GM12878 (cell line): Measurements from ENCODE around the gene ANKRD33. TPM values are rescaled to one million over a fixed set of nuclear protein-coding genes. Genes with fewer than 3 reads are reported as not detected.

Experiments used
- ATAC-seq: fragments of 200-7000 bp; cut with Tn5 transposase; 3 replicates; pipeline ENCODE4 v1.9.1; 2020; ENCODE audit warnings: mild to moderate bottlenecking, moderate library complexity
- BruUV-seq: library from RNA; stranded (reverse); fragments of 400-500 nt; replicated peaks from 2 replicates; lab custom pipeline; 2021; lab: Mats Ljungman, UMichigan
- CTCF ChIA-PET: fragments of 300-600 bp; sonication (Branson Sonifier 250); formaldehyde crosslinking; extraction: SDS; loops from one replicate; lab custom pipeline; 2021; ENCODE audit warnings: inconsistent platforms; lab: Yijun Ruan, JAX
- POLR2A ChIA-PET: fragments of 350-600 bp; formaldehyde crosslinking; extraction: SDS; loops from one replicate; lab custom pipeline; 2021; ENCODE audit warnings: inconsistent platforms; lab: Charles Lee
- RAD21 ChIA-PET: fragments of 300-600 bp; sonication (Branson Sonifier 250); formaldehyde crosslinking; loops from one replicate; lab custom pipeline; 2023; ENCODE audit warnings: antibody characterized with exemption; ENCODE audit not compliant: unreplicated experiment; lab: Charles Lee
- SMC1A ChIA-PET: fragments of 300-600 bp; sonication (Branson Sonifier 250); formaldehyde crosslinking; loops from one replicate; lab custom pipeline; 2023; ENCODE audit not compliant: unreplicated experiment, uncharacterized antibody; lab: Charles Lee
- DNase-seq: peaks from one replicate; pipeline ENCODE4 v3.0.0-alpha.2; 2011; ENCODE audit warnings: low read depth, low spot score
- FAIRE-seq: peaks from 3 replicates; lab custom pipeline; 2011; peaks lifted over from hg19 to GRCh38; lab: Jason Lieb, UNC
- H2AFZ ChIP-seq: 2 replicates; pipeline ENCODE4 v1.6.0; 2011; ENCODE audit warnings: low read depth, low read length, control low read depth; ENCODE audit not compliant: control insufficient read depth
- H3K27ac ChIP-seq: 2 replicates; pipeline ENCODE4 v1.5.1; 2011; ENCODE audit warnings: control low read depth; ENCODE audit not compliant: control insufficient read depth, insufficient read depth
- H3K27me3 ChIP-seq, 2 experiments: replicated peaks in 1 of 2; 2 replicates each; pipeline versions ENCODE4 v1.6.0 to v1.6.1; 2011; ENCODE audit warnings: low read length in 1 of 2; ENCODE audit not compliant: control insufficient read depth in 2 of 2, insufficient read depth in 2 of 2
- H3K36me3 ChIP-seq, 2 experiments: 2 replicates each; pipeline ENCODE4 v1.5.1; 2011; ENCODE audit warnings: low read length in 1 of 2; ENCODE audit not compliant: control insufficient read depth in 2 of 2, insufficient read depth in 2 of 2
- H3K4me1 ChIP-seq: 2 replicates; pipeline ENCODE4 v1.6.1; 2011; ENCODE audit warnings: mild to moderate bottlenecking, low read length, moderate library complexity, mixed read lengths; ENCODE audit not compliant: control insufficient read depth, insufficient read depth
- H3K4me2 ChIP-seq: 2 replicates; pipeline ENCODE4 v1.6.0; 2011; ENCODE audit warnings: control low read depth; ENCODE audit not compliant: control insufficient read depth, insufficient read depth
- H3K4me3 ChIP-seq: fragments of 200-600 bp; sonication (generic); 2 replicates; pipeline ENCODE4 v1.5.1; 2016
- H3K79me2 ChIP-seq: 2 replicates; pipeline ENCODE4 v1.6.0; 2011; ENCODE audit warnings: low read length; ENCODE audit not compliant: control insufficient read depth, insufficient read depth
- H3K9ac ChIP-seq: 2 replicates; pipeline ENCODE4 v1.8.0; 2011; ENCODE audit warnings: low read length, control low read depth, mixed read lengths; ENCODE audit not compliant: control insufficient read depth, insufficient read depth
- H3K9me3 ChIP-seq: replicated peaks from 3 replicates; pipeline ENCODE4 v1.5.1; 2011; ENCODE audit warnings: mild to moderate bottlenecking, low read length; ENCODE audit not compliant: control insufficient read depth, insufficient read depth
- H4K20me1 ChIP-seq: 2 replicates; pipeline ENCODE4 v1.6.0; 2011; ENCODE audit not compliant: control insufficient read depth, insufficient read depth
- ZNF592 ChIP-seq: fragments of 450-650 bp; IDR thresholded peaks from 2 replicates; pipeline ENCODE4 v1.6.1; 2017; ENCODE audit warnings: mild to moderate bottlenecking, moderate library complexity
- WGBS: methylation state at CpG from one replicate; pipeline ENCODE4 v1.1.6; 2016; ENCODE audit warnings: low lambda C conversion rate; ENCODE audit not compliant: insufficient replicate concordance, insufficient coverage; ENCODE audit errors: missing lambda C conversion rate; 5-methylcytosine and 5-hydroxymethylcytosine counted together
- in situ Hi-C: fragments of 300-500 bp; cut with MboI; formaldehyde crosslinking; loops from 9 replicates; pipeline ENCODE4 v1.14.3; 2018; ENCODE audit warnings: mixed read lengths
- intact Hi-C: fragments of 100-400 bp; cut with micrococcal nuclease; formaldehyde crosslinking; loops from one replicate; pipeline ENCODE4 v1.14.2; 2022; ENCODE audit not compliant: unreplicated experiment
- polyA plus RNA-seq, 11 experiments: library from polyadenylated mRNA; depleted of rRNA in 4 of 11; unstranded in 6 of 11; stranded (reverse) in 5 of 11; fragments of >200 nt; fragmentation: Nextera tagmentation in 4 of 11; fragmentation: Illumina TruSeq in 1 of 11; extraction: Ambion mirVana in 4 of 11; extraction: Trizol in 1 of 11; gene quantifications; 1 replicate in 1 of 11; 2 replicates in 10 of 11; pipeline versions ENCODE4 v1.2.1 to v1.2.3, GENCODE V29; 2011 to 2016; ENCODE audit warnings: inconsistent platforms in 2 of 11, missing spikeins in 2 of 11, low read depth in 1 of 11
- total RNA-seq, 4 experiments: library from RNA; depleted of rRNA in 3 of 4; stranded (reverse); fragments of >200 nt in 3 of 4; fragmentation: Illumina TruSeq in 1 of 4; extraction: Trizol in 1 of 4; gene quantifications; 2 replicates each; pipeline versions ENCODE4 v1.2.1 to v1.2.3, GENCODE V29; 2013 to 2021

ANKRD33 gene
- total and polyA plus RNA-seq, 10 of the 15 experiments (the other 5 are each of a cell fraction or from before 2014, with no cell fraction given): not detected

GRCh38 chr12:51873251-51873994, 14.5 kb upstream of the ANKRD33 start:
- SMC1A ChIA-PET: no interaction called here
- Histone ChIP-seq H3K4me3 (no peak overlapping the region), H3K27me3 (peaks cover 3 to 6% of the 10 kb centered on the region in 2 experiments), H3K79me2 (no peaks in the 10 kb centered on the region), H3K27ac (no peak overlapping the region), H4K20me1 (no peaks in the 10 kb centered on the region), H3K4me2 (no peak overlapping the region), H3K9me3 (no peaks in the 10 kb centered on the region), H3K4me1 (no peaks in the 10 kb centered on the region), H2AFZ (no peak overlapping the region), H3K36me3 (no peaks in the 10 kb centered on the region), H3K9ac (no peak overlapping the region)
- ATAC-seq: no peak
- WGBS: 40% methylated on average over 8 of the region's 8 CpGs
- RAD21 ChIA-PET: no interaction called here
- POLR2A ChIA-PET: no interaction called here
- CTCF ChIA-PET: interaction anchor here (0.6 to 1.9 kb wide), 3 partner anchors 48 to 452 kb away, joined by 3 to 5 read pairs (median 3); no protein-coding TSS in a partner anchor
- in situ Hi-C loops (loop anchor here (10.0 kb wide), 1 partner anchor 449 kb away; the partner anchor contains the start of gene SLC4A8), intact Hi-C loops (loop anchor here (10.0 kb wide), 1 partner anchor 339 kb away; no protein-coding TSS in a partner anchor)
- no peak for TF ChIP-seq ZNF592
- no peak for DNase-seq
- no peak for FAIRE-seq
- BruUV-seq: no TSS peak
